C4-2B (cell line): ENCODE measurements around the gene HECW1.

ENCODE experiments used
- CTCF ChIP-seq: fragments of 450-650 bp; conservative IDR thresholded peaks from 2 replicates; pipeline ENCODE4 v1.5.1; 2017; ENCODE audit warnings: mild to moderate bottlenecking
- ZFX ChIP-seq: fragments of 450-650 bp; IDR thresholded peaks from 2 replicates; pipeline ENCODE4 v1.6.1; 2017

GRCh38 chr7:43112941-43113621, 634 bp downstream of the HECW1 start:
- TF ChIP-seq CTCF (no peak), ZFX (no peak)
